NCI-H146 (cell line): ENCODE results near the gene ANXA11.
A peak's percentile ranks its signal among the peaks of the same experiment; 100 is the strongest.
"Not testable (repeated sequence)": the region's sequence is repeated elsewhere in the genome, so short reads cannot be mapped to it uniquely, and the experiment has no call there.

Experiments
- DNase-seq: peaks from one replicate; lab custom pipeline; 2025; lab: John Stamatoyannopoulos, UW

ANXA11 gene

DNA sequence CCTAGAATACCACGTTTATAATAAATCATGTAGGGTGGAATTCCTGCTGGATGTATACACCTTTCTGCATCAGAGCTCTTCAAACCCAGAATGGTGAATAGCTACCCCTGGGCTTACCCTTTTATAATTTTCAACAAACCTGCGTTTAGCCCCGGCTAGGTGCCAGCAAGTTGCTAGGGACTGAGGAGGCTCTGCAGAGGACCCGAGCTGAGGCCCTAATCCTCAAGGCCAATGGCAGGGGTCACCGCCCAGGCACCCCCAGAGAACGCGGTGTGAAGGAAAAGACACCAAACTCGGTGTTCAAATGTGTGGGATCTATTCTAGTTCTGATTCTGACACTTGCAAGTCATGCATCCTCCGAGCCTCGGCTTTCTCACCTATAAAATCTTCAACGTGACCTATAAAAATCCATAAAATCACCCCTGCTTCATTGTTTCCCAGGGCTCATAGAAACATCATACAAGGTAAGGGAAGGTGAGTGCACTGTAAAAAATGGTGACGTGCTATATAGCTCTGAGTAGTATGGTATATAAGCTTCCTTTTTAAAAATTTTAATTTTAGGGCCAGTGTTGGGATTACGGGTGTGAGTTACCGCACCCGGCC lies 2.5 kb upstream of the ANXA11 start:
- DNase-seq, result no peak

DNA sequence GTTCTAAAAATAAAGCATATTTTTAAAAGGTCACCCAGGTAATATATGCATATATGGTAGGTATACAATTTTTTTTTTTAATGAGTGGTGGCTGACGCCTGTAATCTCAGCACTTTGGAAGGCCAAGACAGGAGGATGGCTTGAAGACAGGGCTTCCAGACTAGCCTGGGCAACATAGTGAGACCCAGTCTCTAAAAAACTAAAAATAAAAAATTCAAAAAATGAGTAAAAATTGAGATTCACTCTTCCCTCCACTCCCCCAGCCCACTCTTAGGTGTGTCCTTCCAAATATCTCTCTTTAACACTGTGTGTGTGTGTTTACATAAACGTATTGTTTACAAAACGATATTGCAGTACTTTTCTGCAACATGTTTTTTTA lies 929 bp upstream of the ANXA11 start:
- no peak for DNase-seq

DNA sequence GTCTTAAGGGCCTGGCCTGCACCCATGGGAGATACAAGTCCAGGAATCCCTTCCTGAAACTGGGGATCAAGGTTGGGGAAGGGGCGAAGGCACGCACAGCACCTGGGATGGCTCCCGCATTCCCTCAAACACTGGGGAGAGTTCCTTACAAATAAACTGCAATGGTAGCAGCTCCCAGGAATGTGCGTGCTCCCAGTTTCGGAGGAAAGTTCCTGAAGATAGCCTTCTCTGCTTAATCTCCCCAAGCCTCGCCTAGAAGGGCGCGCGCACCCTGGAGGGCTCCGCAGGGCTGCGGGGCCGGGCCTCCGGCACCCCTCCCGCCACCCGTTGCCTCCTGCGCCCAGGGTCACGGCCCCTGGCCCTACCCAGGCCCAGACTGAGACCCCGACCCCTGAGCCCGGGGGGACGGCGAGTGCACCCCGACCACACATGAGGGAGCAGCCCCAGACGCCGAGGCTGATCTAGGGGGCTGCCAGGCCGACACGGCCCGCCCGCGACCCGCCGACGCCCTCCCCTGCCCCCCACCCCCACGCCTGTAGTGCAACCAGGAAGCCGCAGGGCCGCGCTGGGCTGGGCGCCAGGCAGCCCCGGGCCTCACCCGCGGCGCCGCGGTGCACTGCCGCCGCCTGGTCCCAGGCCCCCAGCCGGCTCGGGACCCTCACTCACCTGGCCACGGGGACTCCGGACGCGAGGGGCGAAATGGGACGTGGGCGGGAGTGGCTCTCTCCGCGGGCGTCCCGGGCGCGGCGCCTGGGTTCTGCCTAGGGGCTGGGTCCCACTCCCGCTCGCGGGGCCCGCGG lies 460 bp downstream of the ANXA11 start:
- DNase-seq, result peak; percentile 52

DNA sequence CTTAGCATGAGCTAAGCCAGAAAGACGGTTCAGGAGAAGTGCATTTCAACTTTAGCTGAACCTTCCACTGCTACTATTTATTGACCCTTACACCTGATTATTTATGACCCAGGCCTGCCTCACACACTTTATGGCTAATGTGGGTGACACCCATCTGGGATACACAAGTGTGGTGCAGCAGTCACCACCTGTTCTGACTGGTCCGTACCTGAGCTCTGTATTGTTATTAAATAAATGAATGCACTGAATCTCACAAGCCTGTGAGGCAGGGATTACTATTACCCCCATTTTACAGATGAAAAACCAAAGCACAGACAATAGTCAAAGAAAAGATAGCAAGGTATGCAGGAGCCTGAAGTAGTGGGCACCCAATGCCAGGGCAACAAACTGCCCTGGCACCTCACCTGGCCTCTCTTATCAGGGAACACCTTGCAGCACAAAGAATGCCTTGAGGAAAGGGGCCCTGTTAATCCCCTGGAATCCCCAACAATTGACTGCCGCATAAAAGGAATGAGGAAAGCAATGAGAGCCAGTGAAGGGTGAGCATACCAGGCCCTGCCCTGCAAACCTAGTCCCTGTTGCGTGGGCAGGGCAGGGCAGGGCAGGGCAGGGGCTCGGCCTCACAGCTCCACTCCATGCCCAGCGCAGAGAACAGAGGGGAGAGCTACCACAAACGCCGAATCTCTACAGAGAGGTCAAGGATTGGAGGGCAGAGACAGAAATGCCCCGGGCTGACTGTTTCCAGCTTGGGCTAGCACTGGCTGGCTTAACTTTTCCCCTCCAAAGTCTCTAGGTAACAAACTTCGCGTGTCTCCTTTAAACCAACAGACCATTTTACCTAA lies 1.3 kb downstream of the ANXA11 start:
- DNase-seq, result peak; percentile 20

DNA sequence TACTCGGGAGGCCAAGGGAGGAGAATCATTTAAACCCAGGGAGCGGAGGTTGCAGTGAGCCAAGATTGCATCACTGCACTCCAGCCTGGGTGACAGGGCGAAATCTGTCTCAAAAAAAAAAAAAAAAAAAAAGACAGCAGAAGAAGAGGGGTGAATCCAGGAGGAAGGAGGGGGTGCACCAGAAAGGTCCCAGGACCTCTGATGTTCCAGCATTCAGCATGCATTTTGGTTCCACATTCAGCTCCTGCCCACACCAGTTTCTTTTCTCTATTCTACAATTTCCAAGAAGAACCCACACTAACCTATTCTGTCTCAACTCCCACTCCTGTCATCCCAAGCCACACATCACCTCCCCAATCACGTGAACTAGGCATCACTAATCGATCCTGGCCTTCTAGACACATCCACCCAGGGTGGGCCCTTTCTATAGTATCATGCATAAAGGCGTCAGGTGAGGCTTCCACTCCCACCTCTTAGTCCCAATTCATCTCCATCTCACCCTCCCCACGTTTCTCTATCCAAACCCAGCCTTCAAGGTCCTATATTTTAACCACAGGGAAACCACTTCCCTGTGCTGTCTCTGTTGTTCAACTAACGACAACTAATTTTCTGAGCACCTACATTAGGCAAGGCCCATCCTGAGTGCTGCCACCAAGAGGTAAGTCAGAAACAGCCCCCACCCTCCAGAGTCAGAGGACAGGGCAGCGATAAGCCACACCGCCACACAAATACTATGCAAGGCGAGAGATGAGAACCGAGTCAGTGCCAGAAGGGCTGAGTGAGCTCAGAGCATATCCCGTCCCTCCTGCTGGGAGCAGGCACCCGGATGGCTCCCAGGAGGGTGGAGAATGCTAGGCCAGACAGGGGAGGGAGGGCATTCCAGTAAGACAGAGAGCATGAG lies 2.2 kb downstream of the ANXA11 start:
- DNase-seq, result peak; percentile 63

DNA sequence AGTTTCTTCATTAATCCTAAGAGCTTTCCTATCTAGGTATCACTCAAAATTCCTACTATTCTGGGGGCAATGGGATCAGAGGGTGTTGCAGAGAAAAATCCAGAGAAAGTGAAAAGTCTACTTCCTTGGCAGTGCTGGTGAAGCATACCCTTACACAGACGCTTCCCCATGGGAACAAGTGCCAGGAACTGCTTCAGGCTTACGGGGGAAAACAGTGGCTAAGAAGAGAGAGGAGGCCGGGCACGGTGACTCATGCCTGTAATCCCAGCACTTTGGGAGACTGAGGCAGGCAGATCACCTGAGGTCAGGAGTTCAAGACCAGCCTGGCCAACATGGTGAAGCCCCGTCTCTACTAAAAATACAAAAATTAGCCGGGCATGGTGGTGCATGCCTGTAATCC lies 2.8 kb downstream of the ANXA11 start:
- DNase-seq, result not testable (repeated sequence)

DNA sequence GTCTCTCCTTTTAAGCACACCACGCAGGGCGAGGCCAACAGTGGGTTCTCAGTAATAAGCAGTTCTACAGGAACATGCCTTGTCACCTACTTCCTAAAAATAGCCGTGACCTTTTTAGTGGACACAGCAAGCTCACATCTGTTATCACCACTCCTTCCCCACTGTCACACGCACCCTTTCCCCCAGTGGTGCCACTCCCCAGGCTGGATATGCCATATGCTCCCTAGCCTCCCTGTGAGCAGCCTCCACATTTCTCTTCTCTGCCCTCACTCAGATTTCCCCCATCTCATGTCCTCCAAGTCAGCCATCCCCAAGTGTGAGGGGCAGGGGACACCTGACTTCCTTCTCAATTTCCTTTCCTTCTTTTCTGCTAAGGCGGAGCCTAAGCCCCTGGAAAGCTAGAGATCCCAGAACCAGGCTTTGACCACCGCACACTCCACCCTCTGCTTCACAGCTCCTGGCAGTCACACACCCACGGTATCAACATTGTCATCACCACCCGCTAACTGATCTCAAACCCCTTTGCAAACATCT lies 3.7 kb downstream of the ANXA11 start:
- no peak for DNase-seq

DNA sequence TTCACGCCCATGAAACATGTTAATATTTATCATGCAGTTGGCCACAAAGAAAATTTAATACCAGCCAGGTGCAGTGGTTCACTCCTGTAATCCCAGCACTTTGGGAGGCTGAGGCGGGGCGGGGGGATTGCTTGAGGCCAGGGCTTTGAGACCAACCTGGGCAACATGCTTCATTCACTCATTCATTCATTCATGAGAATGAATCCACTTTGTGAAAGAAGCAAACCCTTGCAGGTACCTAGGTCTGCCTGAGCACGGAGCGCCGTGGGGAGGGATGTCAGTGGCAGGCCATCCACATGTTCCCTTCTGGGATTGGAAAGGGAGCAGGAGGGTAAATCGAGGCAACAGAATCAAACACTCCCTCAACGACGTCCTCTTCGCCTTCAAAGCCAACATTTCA lies 4.7 kb downstream of the ANXA11 start:
- DNase-seq, result peak; percentile 60

DNA sequence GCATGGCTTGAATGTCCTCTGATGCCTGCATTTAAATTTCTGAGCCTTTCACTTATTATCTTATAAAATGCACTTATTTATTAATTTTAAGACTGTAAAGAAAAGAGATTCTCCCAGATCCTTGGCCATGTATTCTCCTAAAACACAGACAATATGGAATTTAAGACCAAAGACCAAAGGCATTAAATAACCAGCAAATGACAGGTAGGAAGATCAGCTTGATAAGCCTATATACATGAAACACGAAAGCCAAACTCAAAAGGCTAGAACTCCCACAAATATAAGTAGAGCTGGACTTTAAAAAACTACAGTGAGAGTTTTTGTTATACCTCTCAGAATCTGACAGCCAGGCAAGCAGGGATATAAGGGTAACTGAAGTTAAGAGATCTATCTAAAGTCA lies 5.1 kb downstream of the ANXA11 start:
- DNase-seq, result no peak

DNA sequence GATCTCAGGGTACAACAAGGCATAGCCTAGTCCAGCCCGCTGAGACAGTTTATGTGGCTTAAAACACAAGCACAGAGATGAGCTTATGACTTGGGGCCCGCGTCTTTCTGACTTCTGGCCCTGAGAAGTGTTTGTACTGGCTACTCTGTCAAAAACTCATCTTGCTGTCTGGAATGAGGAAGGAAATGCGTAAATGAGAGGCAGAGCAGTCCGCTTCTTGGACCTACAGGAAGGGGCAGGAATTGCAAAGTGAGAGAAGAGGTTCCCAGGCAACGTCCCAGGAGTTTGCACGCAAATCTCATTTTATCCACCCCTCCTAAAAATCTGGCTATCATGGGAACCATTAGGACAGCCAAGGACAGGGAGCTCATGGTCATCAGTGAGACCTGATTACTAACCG lies 5.5 kb downstream of the ANXA11 start:
- no peak for DNase-seq

DNA sequence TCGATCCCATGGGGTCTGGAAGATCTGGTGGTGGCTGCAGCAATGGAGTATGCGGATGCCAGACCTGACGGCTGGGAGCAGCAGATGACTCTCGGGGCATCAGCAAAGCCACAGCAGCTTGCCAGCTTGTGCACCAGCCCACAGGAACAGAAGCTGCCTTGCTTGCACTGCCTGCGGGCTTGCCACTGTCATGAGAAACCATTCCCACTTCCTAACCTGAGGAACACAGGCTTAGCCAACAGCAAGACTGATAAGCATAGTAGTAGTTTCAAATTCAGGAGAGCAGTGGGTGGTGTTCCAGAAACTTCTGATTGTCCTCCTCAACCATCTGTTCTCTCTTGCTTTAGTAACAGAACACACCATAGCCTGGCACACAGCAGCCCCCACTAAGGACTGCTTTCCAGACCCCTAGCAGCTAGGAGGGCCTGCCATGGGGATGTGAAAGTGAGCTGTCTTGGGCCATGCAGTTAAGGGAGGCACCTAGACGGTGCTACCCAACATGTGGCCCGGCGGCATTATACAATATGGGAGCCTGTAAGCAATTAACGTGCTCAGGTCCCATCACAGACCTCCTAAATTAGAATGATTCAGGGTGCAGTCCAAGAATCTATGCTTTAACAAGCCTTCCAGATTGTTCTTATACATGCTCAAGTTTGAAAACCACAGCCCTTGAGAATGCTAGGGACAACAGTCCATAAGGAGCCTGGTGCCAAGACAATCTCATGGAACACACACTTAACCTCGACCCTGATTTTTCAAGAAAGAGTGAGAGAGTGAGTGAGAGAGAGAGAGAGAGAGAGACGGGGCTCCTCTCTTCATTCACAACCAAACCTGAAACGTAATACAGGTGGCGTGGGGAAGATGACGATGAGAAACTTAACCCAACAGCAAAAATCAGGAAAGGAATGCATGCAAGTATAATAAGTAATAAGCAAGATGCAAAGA lies 7.1 kb downstream of the ANXA11 start:
- DNase-seq, result no peak

DNA sequence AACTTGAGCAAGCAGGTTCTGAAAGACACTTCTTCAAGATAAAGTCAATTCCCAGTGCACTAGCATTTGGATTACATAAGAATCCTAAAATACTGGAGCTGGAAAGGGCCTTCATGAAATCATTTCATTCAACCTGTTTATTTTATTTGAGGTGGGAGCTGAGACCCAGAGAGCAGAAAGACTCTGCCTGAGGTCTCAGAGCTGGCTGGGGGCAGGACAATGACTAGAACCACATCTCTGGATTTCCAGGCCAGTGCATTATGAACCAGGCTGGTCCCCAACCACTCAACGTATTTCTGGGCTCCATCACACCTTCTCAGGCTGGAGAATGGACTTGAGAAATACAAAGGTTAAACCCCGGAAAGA lies 8.4 kb downstream of the ANXA11 start:
- no peak for DNase-seq

DNA sequence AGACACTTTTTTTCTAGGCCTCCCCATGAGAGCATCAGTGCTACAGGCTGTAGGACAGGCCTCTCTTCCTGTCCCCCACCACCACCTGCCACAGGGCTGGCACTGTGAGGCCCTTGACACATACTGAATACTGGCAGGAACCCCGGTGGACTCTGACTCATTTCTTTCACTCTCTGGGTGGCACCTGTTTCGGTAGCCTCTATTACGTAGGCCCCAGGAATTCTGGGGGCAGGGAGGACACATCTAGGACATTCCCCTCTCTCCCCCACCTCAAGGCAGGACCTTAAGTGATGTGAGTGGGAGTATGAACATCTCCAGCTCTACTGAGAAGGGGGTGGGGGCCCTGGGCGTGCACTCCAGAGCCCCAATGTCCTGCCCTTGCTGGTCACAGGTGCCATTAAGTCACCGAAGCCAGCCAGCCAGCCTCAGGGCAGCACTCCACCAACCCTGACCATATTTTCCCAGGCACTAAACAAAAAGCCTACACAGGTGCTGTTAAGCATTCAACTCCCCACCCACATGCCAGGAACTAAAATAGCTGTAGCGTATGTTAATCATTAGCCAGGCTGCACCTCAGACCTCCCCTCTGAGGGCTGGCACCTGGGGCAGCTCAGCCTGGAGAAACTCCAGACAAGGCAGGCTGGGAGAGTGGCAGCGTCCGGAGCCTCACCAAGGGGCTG lies 8.9 kb downstream of the ANXA11 start:
- DNase-seq, result peak; percentile 43

DNA sequence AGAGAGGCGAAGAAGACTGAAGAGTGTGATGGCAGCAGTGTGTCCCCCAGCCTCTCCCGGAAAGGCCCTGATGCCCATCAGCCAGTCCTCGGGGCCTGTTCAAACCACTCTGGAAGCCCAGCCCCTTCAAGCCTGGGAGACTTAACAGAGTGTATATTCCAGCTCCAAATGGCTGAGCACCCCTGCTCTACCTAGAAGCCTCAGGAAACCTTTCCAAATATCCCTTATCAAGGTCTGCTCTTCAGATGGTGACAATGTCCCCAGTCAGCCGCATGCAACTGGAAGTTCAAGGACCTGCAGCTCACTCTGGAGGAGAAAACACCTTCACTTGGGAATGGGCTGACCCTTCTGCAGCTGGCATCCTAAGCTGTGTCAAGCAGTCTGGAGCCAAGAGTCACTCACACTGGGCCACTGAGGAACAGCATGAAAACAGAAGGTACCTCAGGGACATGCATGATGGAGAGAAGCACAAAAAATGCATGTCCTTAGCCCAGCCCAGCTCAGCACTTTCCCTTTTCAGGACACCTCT lies 10.2 kb downstream of the ANXA11 start:
- no peak for DNase-seq

DNA sequence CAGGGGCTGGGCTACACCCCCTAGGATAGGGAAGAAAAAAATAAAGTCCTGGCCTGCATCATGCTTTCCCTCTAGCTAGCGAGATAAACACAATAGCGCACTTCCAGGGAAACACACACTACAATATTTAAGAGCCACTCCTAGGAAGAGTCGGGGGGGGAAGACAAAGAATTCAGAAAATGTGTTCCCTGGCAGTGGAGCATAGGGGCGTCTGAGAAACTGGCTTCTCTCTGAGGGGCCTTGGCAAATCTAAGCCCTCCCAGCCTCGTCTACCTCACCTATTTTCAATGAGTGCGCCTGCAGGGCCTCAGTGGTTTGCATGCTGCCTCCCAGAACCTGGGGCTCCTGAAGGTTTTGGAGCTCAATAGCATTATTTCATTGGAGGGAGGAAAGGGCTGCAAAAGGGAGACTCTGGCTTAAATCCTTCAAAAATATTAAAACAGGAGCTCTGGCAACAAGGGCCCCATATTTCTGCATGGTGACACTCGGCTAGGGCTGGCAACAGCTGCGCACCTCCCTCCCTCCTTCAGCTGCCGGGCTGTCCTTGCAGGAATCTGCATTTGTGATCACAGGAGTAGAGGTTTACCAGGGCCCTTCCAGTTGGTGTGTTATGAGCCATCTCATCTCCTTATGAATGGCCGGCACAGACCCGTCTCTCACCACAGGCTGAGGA lies 10.8 kb downstream of the ANXA11 start:
- no peak for DNase-seq

DNA sequence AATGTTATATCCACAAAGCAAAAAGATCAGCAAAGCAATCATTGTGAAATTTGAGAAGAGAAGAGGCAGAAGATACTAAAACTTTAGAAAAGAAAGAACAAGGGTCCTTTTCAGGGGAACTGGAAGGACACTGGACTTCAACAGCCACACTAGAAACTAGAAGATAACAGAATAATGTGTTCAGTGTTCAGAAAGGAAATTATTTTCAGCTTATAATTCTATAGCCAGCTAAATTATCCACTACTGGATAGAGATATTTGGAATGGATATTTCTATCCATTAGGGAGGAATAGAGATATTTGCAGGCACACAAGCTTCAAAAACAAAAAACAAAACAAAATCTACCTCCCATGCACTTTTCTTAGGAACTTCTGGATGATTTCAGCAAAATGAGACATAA lies 12.8 kb downstream of the ANXA11 start:
- no peak for DNase-seq

DNA sequence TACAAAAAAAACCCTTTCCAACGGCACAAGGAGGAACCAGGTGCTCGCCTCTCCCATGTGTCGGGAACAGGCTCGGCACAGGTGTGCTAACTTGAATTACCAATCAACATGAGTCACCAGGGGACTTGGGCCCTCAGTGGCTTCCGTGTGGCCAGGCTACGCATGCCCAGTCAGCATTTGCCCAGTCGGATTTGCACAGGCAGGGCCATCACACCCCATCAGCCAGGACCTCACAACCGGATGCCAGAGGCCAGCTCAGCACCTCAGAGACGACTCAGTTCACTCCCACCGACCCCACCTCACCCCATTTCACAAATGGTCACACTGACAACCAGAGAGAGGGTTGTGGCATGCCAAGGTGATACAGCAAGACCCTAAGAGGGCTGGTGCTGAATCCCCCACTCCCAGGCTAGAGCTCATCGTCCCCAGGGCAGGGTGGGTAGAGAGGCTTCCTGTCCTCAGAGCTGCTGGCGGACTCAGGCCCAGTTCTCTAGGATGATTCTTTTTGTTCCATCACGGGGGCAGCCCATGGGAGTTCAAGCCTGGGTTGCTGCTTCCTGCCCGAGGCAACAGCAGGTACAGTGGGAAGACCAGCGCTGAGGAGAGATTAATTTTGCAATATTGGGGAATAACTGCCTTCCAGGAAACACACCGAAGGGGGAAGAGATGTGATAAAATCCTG lies 13.6 kb downstream of the ANXA11 start:
- no peak for DNase-seq

DNA sequence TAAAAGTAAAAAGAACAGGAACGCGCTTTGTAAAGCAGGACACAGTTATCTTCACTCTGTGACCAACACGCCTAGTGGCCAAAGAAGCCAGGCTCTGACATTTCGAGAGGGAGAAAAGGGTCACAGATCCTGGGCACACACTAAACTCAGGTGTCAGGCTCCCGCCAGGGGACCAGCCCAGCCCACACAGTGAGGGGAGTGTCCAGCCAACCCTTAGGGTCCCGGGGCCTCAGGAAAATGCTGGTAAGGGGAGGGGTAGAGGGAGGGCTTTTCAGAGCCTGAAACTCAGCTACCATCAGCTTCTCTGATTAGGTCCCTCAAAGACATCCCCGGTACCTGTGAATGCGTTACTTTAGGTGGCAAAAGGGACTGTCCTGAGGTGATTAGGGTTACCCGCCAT lies 16.6 kb downstream of the ANXA11 start:
- no peak for DNase-seq
